ENCODE data around the gene ERVK3-1. TPM values are rescaled to one million over a fixed set of nuclear protein-coding genes. Genes with fewer than 3 reads are reported as not detected.
"Not testable (repeated sequence)": the region's sequence is repeated elsewhere in the genome, so short reads cannot be mapped to it uniquely, and the experiment has no call there.

Gene ERVK3-1
- 15.6 and 34.3 TPM in 2 replicates for total RNA-seq

- DNase-seq (ENCODE audit: extremely low read depth, low read depth, low spot score): peak; percentile 79
Observed at GRCh38 chr19:58305065-58305931, at the start of gene ERVK3-1. Gene ERVK3-1 (plus strand): TSS chr19:58305377. CDS start chr19:58312169, 6,792 bp downstream.

- DNase-seq (ENCODE audit: extremely low read depth, low read depth, low spot score): not testable (repeated sequence)
Observed at GRCh38 chr19:58258259-58258658, 46.9 kb upstream of the ERVK3-1 start.

GRCh38 chr19:58261600-58261967 lies 43.6 kb upstream of the ERVK3-1 start:
- no peak for DNase-seq (ENCODE audit: extremely low read depth, low read depth, low spot score)

- no peak for DNase-seq (ENCODE audit: extremely low read depth, low read depth, low spot score)
Observed at GRCh38 chr19:58261968-58262921, 42.9 kb upstream of the ERVK3-1 start.

GRCh38 chr19:58262922-58263296 lies 42.3 kb upstream of the ERVK3-1 start:
- DNase-seq (ENCODE audit: extremely low read depth, low read depth, low spot score): no peak

GRCh38 chr19:58265100-58265499 lies 40.1 kb upstream of the ERVK3-1 start:
- no peak for DNase-seq (ENCODE audit: extremely low read depth, low read depth, low spot score)

- no peak for DNase-seq (ENCODE audit: extremely low read depth, low read depth, low spot score)
Observed at GRCh38 chr19:58268344-58268743, 36.8 kb upstream of the ERVK3-1 start.

GRCh38 chr19:58274771-58275201 lies 30.4 kb upstream of the ERVK3-1 start:
- no peak for DNase-seq (ENCODE audit: extremely low read depth, low read depth, low spot score)

GRCh38 chr19:58275564-58275963 lies 29.6 kb upstream of the ERVK3-1 start:
- no peak for DNase-seq (ENCODE audit: extremely low read depth, low read depth, low spot score)

- DNase-seq (ENCODE audit: extremely low read depth, low read depth, low spot score): no peak
Observed at GRCh38 chr19:58277197-58277596, 28.0 kb upstream of the ERVK3-1 start.

GRCh38 chr19:58277748-58278540 lies 27.2 kb upstream of the ERVK3-1 start:
- DNase-seq (ENCODE audit: extremely low read depth, low read depth, low spot score): no peak

GRCh38 chr19:58278541-58279041 lies 26.6 kb upstream of the ERVK3-1 start, which contains the start of gene ZNF8:
Gene ZNF8 (plus strand): TSS chr19:58278955. CDS start chr19:58279082, 127 bp downstream.
- DNase-seq (ENCODE audit: extremely low read depth, low read depth, low spot score): peak; percentile 88

GRCh38 chr19:58279042-58279924 lies 25.9 kb upstream of the ERVK3-1 start:
- DNase-seq (ENCODE audit: extremely low read depth, low read depth, low spot score): peak; percentile 37

GRCh38 chr19:58279925-58280316 lies 25.3 kb upstream of the ERVK3-1 start:
- DNase-seq (ENCODE audit: extremely low read depth, low read depth, low spot score): no peak

GRCh38 chr19:58284199-58284598 lies 21.0 kb upstream of the ERVK3-1 start:
- DNase-seq (ENCODE audit: extremely low read depth, low read depth, low spot score): no peak

- DNase-seq (ENCODE audit: extremely low read depth, low read depth, low spot score): no peak
Observed at GRCh38 chr19:58291943-58292342, 13.2 kb upstream of the ERVK3-1 start.

- DNase-seq (ENCODE audit: extremely low read depth, low read depth, low spot score): no peak
Observed at GRCh38 chr19:58294743-58295374, 10.3 kb upstream of the ERVK3-1 start.

- DNase-seq (ENCODE audit: extremely low read depth, low read depth, low spot score): no peak
Observed at GRCh38 chr19:58296104-58296503, 9.1 kb upstream of the ERVK3-1 start.

- no peak for DNase-seq (ENCODE audit: extremely low read depth, low read depth, low spot score)
Observed at GRCh38 chr19:58300620-58301019, 4.6 kb upstream of the ERVK3-1 start.
